PC-3 (cell line): ENCODE measurements around the gene PITHD1.

ENCODE experiments used
- EZH2 ChIP-seq: fragments of 300-600 bp; sonication (generic); IDR thresholded peaks from one replicate; pipeline ENCODE4 v1.6.1; 2017; ENCODE audit warnings: antibody characterized with exemption, mild to moderate bottlenecking, low read length; ENCODE audit not compliant: unreplicated experiment
- TF ChIP-seq, protein P1 (sequence below): fragments of 300-600 bp; sonication (generic); conservative IDR thresholded peaks from 2 replicates; pipeline ENCODE4 v1.5.1; 2017; ENCODE audit warnings: antibody characterized with exemption, low read depth, mild to moderate bottlenecking, low read length

DNA sequence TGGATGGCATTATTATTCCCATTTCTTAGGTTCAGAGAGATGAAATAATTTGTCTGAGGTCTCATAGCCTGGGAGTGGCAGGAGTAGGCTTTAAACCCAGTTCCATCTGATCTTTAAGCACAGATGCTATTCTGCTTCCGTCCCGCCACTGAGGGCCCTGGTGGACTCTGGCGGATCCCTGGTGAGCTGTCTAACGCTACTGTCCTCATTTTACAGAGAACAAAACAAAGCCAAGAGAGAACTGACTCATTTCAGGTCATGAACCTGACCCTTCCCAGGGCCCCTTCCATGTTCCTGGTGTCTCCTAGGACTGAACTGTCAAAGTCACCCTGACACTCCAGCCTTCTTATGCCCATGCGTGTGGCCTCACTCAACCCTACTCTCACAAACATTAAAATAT lies 25.5 kb downstream of the PITHD1 start:
- TF ChIP-seq, protein P1, sequence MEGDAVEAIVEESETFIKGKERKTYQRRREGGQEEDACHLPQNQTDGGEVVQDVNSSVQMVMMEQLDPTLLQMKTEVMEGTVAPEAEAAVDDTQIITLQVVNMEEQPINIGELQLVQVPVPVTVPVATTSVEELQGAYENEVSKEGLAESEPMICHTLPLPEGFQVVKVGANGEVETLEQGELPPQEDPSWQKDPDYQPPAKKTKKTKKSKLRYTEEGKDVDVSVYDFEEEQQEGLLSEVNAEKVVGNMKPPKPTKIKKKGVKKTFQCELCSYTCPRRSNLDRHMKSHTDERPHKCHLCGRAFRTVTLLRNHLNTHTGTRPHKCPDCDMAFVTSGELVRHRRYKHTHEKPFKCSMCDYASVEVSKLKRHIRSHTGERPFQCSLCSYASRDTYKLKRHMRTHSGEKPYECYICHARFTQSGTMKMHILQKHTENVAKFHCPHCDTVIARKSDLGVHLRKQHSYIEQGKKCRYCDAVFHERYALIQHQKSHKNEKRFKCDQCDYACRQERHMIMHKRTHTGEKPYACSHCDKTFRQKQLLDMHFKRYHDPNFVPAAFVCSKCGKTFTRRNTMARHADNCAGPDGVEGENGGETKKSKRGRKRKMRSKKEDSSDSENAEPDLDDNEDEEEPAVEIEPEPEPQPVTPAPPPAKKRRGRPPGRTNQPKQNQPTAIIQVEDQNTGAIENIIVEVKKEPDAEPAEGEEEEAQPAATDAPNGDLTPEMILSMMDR = no peak
- no peak for TF ChIP-seq EZH2
